CD14-positive monocyte (primary cell): ENCODE measurements around the gene RAN. TPM values are rescaled to one million over a fixed set of nuclear protein-coding genes. Genes with fewer than 3 reads are reported as not detected.

Experiments used
- DNase-seq, 3 donors: peaks; one replicate each; pipeline ENCODE4 v3.0.0-alpha.2; 2011 to 2022
- H2AFZ ChIP-seq: 2 replicates; pipeline ENCODE4 v1.6.0; 2012; ENCODE audit warnings: mild to moderate bottlenecking, low read depth, low read length, inconsistent platforms; ENCODE audit not compliant: insufficient read depth, poor library complexity, severe bottlenecking
- H3K27ac ChIP-seq, 2 donors: 1 replicate in 1 of 2; 2 replicates in 1 of 2; pipeline ENCODE4 v1.5.1; 2012 to 2013; ENCODE audit warnings: low read length in 2 of 2, control low read depth in 1 of 2, inconsistent platforms in 1 of 2, low read depth in 1 of 2, mild to moderate bottlenecking in 1 of 2
- H3K27me3 ChIP-seq, 2 donors: one replicate each; pipeline versions ENCODE4 v1.6.0 to v1.6.1; 2011 to 2013; ENCODE audit warnings: low read length in 2 of 2; ENCODE audit not compliant: control insufficient read depth in 2 of 2, insufficient read depth in 2 of 2
- H3K36me3 ChIP-seq, 2 donors: replicated peaks in 1 of 2; 1 replicate in 1 of 2; 2 replicates in 1 of 2; pipeline versions ENCODE4 v1.5.1 to v1.6.1; 2012 to 2013; ENCODE audit warnings: low read length in 2 of 2, control low read depth in 1 of 2, inconsistent platforms in 1 of 2, mild to moderate bottlenecking in 1 of 2; ENCODE audit not compliant: insufficient read depth in 2 of 2, control insufficient read depth in 1 of 2
- H3K4me1 ChIP-seq, 2 donors: 1 replicate in 1 of 2; 2 replicates in 1 of 2; pipeline versions ENCODE4 v1.5.1 to v1.6.1; 2012 to 2013; ENCODE audit warnings: low read length in 2 of 2, control low read depth in 1 of 2, inconsistent platforms in 1 of 2, mild to moderate bottlenecking in 1 of 2, moderate library complexity in 1 of 2; ENCODE audit not compliant: insufficient read depth in 2 of 2, control insufficient read depth in 1 of 2
- H3K4me2 ChIP-seq: replicated peaks from 2 replicates; pipeline ENCODE3; 2012; ENCODE audit warnings: low read length, moderate library complexity, mild to moderate bottlenecking; ENCODE audit not compliant: poor library complexity, severe bottlenecking; ENCODE audit errors: extremely low read depth
- H3K4me3 ChIP-seq, 3 experiments: fragments of 200-600 bp in 1 of 3; sonication (generic) in 1 of 3; replicated peaks in 1 of 3; 1 replicate in 2 of 3; 2 replicates in 1 of 3; pipeline ENCODE4 v1.5.1; 2011 to 2013; ENCODE audit warnings: low read length in 3 of 3, mild to moderate bottlenecking in 3 of 3, control low read depth in 2 of 3, low read depth in 2 of 3, inconsistent platforms in 1 of 3, moderate library complexity in 1 of 3
- H3K79me2 ChIP-seq: 2 replicates; pipeline ENCODE4 v1.6.0; 2012; ENCODE audit warnings: mild to moderate bottlenecking, control low read depth, inconsistent platforms, low read length, moderate library complexity; ENCODE audit not compliant: insufficient read depth
- H3K9ac ChIP-seq: 2 replicates; pipeline ENCODE4 v1.6.0; 2017; ENCODE audit warnings: low read length, mild to moderate bottlenecking; ENCODE audit not compliant: insufficient read depth, poor library complexity, severe bottlenecking
- H3K9me3 ChIP-seq, 2 donors: replicated peaks in 1 of 2; 1 replicate in 1 of 2; 2 replicates in 1 of 2; pipeline versions ENCODE4 v1.5.1 to v1.6.1; 2012 to 2013; ENCODE audit warnings: low read length in 2 of 2, control low read depth in 1 of 2; ENCODE audit not compliant: control insufficient read depth in 1 of 2, insufficient read depth in 1 of 2
- H4K20me1 ChIP-seq: 2 replicates; pipeline ENCODE4 v1.6.0; 2012; ENCODE audit warnings: mild to moderate bottlenecking, low read length, control low read depth, moderate library complexity; ENCODE audit not compliant: insufficient read depth
- H3K27ac Mint-ChIP-seq, 7 donors: one replicate each; pipeline ENCODE4 v1.8.0; 2020; ENCODE audit warnings: mild to moderate bottlenecking in 7 of 7, mixed read lengths in 7 of 7, moderate library complexity in 6 of 7, inconsistent platforms in 2 of 7
- H3K27me3 Mint-ChIP-seq, 3 donors: one replicate each; pipeline ENCODE4 v1.8.0; 2021 to 2022; ENCODE audit warnings: low read depth in 3 of 3, mild to moderate bottlenecking in 3 of 3, mixed read lengths in 3 of 3, moderate library complexity in 3 of 3, inconsistent platforms in 1 of 3
- H3K36me3 Mint-ChIP-seq, 2 donors: one replicate each; pipeline ENCODE4 v1.8.0; 2020; ENCODE audit warnings: mixed read lengths in 2 of 2, inconsistent platforms in 1 of 2, mild to moderate bottlenecking in 1 of 2
- H3K4me1 Mint-ChIP-seq: one replicate; pipeline ENCODE4 v1.8.0; 2020; ENCODE audit warnings: mild to moderate bottlenecking, mixed read lengths
- H3K4me3 Mint-ChIP-seq, 2 donors: one replicate each; pipeline ENCODE4 v1.8.0; 2020; ENCODE audit warnings: mild to moderate bottlenecking in 2 of 2, mixed read lengths in 2 of 2, moderate library complexity in 1 of 2
- H3K9me3 Mint-ChIP-seq, 7 donors: one replicate each; pipeline ENCODE4 v1.8.0; 2020 to 2022; ENCODE audit warnings: mixed read lengths in 7 of 7, mild to moderate bottlenecking in 6 of 7, moderate library complexity in 6 of 7, inconsistent platforms in 2 of 7
- WGBS: methylation state at CpG from one replicate; pipeline ENCODE4 v1.1.5; 2013; ENCODE audit warnings: missing lambda C conversion rate; ENCODE audit not compliant: insufficient coverage; 5-methylcytosine and 5-hydroxymethylcytosine counted together
- intact Hi-C, 2 donors: fragments of 100-400 bp; cut with micrococcal nuclease; formaldehyde crosslinking; loops; one replicate each; pipeline versions ENCODE4 v1.15.0 to v1.15.1; 2023
- polyA plus RNA-seq, 3 donors: library from polyadenylated mRNA; depleted of rRNA in 1 of 3; unstranded in 2 of 3; stranded (reverse) in 1 of 3; fragments of 300-500 nt in 2 of 3; fragments of >200 nt in 1 of 3; fragmentation: Illumina TruSeq in 2 of 3; gene quantifications; 1 replicate in 2 of 3; 2 replicates in 1 of 3; pipeline ENCODE4 v1.2.3, GENCODE V29; 2012 to 2021
- TF ChIP-seq, protein P1 (sequence below): fragments of 200-600 bp; IDR thresholded peaks from one replicate; pipeline ENCODE4 v1.8.0; 2022; ENCODE audit warnings: antibody characterized with exemption, mild to moderate bottlenecking

Gene RAN
- polyA plus RNA-seq, 3 donors = 197 to 443 (median 366) TPM

DNA sequence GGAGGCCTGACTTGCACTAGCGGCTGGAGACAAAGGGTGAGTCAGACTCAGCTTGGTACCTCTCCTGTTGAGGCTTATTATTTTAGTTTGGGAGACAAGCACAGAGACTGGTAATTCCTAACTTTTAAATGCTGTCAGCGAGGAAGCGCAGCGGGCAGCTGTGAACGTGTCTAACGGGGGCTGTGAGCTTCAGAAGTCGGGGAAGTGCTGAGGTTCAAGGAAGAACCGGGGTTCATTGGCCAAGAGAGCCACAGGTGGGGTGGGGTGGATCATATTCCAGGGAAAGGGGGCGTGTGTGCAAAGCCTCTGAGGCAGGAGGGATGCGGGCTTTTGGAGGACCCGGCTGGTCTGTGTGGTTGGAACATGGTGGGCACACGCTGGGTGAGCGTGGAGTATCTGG, 45.7 kb downstream of the RAN start:
- Histone ChIP-seq H3K27me3 (peaks cover 3 to 17% of the 10 kb centered on the region in 2 donors), H3K4me1 (no peaks in the 10 kb centered on the region), H3K9ac (no peak overlapping the region), H2AFZ (no peak overlapping the region), H3K79me2 (no peaks in the 10 kb centered on the region), H3K36me3 (no peaks in the 10 kb centered on the region), H3K4me2 (no peak overlapping the region), H4K20me1 (no peaks in the 10 kb centered on the region), H3K9me3 (peaks cover 37 to 39% of the 10 kb centered on the region in 2 donors), H3K4me3 (no peak overlapping the region), H3K27ac (no peak overlapping the region)
- Mint-ChIP-seq H3K4me3 (no peak overlapping the region), H3K36me3 (no peaks in the 10 kb centered on the region), H3K9me3 (peaks cover 20 to 55% (median 45%) of the 10 kb centered on the region in 7 donors), H3K27me3 (peaks cover 19 to 31% (median 28%) of the 10 kb centered on the region in 3 donors), H3K27ac (peak overlapping the region in 3 of 7 donors; percentile 41 to 89 (median 65)), H3K4me1 (peaks cover 6% of the 10 kb centered on the region)
- TF ChIP-seq, protein P1, sequence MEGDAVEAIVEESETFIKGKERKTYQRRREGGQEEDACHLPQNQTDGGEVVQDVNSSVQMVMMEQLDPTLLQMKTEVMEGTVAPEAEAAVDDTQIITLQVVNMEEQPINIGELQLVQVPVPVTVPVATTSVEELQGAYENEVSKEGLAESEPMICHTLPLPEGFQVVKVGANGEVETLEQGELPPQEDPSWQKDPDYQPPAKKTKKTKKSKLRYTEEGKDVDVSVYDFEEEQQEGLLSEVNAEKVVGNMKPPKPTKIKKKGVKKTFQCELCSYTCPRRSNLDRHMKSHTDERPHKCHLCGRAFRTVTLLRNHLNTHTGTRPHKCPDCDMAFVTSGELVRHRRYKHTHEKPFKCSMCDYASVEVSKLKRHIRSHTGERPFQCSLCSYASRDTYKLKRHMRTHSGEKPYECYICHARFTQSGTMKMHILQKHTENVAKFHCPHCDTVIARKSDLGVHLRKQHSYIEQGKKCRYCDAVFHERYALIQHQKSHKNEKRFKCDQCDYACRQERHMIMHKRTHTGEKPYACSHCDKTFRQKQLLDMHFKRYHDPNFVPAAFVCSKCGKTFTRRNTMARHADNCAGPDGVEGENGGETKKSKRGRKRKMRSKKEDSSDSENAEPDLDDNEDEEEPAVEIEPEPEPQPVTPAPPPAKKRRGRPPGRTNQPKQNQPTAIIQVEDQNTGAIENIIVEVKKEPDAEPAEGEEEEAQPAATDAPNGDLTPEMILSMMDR = no peak
- no peak for DNase-seq
- 95% methylated on average over 13 of the region's 13 CpGs for WGBS
- intact Hi-C loops = loop anchor here in 1 of 2 donors (5.0 to 10.0 kb wide), 3 partner anchors 215 to 917 kb away; no protein-coding TSS in a partner anchor

DNA sequence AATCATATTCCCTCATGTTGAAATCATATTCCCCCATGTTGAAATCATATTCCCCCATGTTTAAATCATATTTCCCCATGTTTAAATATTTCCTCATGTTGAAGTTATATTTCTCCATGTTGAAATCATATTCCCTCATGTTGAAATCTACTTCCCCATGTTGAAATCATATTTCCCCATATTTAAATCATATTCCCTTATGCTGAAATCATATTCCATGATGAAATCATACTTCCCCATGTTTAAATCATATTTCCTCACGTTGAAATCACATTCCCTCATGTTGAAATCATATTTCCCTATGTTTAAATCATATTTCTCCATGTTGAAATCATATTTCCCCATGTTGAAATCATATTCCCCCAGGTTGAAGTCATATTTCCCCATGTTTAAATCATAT, 47.2 kb downstream of the RAN start:
- H3K27me3 Mint-ChIP-seq = peaks cover 19 to 32% (median 27%) of the 10 kb centered on the region in 3 donors

More for the DNA sequence above, 47.2 kb downstream of the RAN start:
- no peak overlapping the region for H3K4me3 Mint-ChIP-seq
- no peak overlapping the region for H2AFZ ChIP-seq
- H3K79me2 ChIP-seq = no peaks in the 10 kb centered on the region
- peak overlapping the region; percentile 46 to 92 (median 87) for H3K27ac Mint-ChIP-seq
- H3K4me2 ChIP-seq = no peak overlapping the region
- WGBS = no CpG with 5 or more reads among the region's 1 CpG
- no peaks in the 10 kb centered on the region for H3K4me1 ChIP-seq
- peaks cover 3 to 17% of the 10 kb centered on the region in 2 donors for H3K27me3 ChIP-seq
- peak overlapping the region; percentile 37 to 50 for H3K27ac ChIP-seq
- H3K9me3 Mint-ChIP-seq = peaks cover 20 to 51% (median 41%) of the 10 kb centered on the region in 7 donors
- no peaks in the 10 kb centered on the region for H3K36me3 ChIP-seq
- DNase-seq = peak; percentile 27 to 62 (median 51)
- peaks cover 37 to 39% of the 10 kb centered on the region in 2 donors for H3K9me3 ChIP-seq
- intact Hi-C loops = loop anchor here in 1 of 2 donors (5.0 to 10.0 kb wide), 3 partner anchors 213 to 916 kb away; no protein-coding TSS in a partner anchor
- H3K36me3 Mint-ChIP-seq = no peaks in the 10 kb centered on the region
- no peak overlapping the region for H3K9ac ChIP-seq
- no peak overlapping the region for H3K4me3 ChIP-seq
- TF ChIP-seq, protein P1 = no peak
- no peaks in the 10 kb centered on the region for H4K20me1 ChIP-seq
- peaks cover 6% of the 10 kb centered on the region for H3K4me1 Mint-ChIP-seq
